DOHH2 (cell line): ENCODE measurements around the gene HERC3.

Source experiments
- CTCF ChIP-seq: fragments of 200-600 bp; sonication (generic); IDR thresholded peaks from one replicate; pipeline ENCODE4 v1.5.1; 2014; ENCODE audit warnings: antibody characterized with exemption, mild to moderate bottlenecking, low read depth, low read length; ENCODE audit not compliant: poor library complexity, severe bottlenecking
- EZH2phosphoT487 ChIP-seq: fragments of 200-600 bp; sonication (generic); IDR thresholded peaks from 2 replicates; pipeline ENCODE4 v1.6.1; 2017; ENCODE audit warnings: borderline replicate concordance, mild to moderate bottlenecking, antibody characterized with exemption, low read length, moderate library complexity, mixed read lengths

GRCh38 chr4:88696630-88697029, 104.3 kb downstream of the HERC3 start:
- TF ChIP-seq CTCF, result no peak
- TF ChIP-seq EZH2phosphoT487, result no peak
